ENCODE measurements around the gene CD48.
"Not testable (repeated sequence)": the region's sequence is repeated elsewhere in the genome, so short reads cannot be mapped to it uniquely, and the experiment has no call there.

Gene CD48

GRCh38 chr1:160713161-160713560 lies 1.5 kb upstream of the CD48 start:
- TF ChIP-seq POLR2A (IDR thresholded peaks at IDR 0.05; ENCODE audit: low read depth, low read length): no peak
- no peak for DNase-seq (ENCODE audit: insufficient read length, low spot score)
- no peak for FAIRE-seq

DNA sequence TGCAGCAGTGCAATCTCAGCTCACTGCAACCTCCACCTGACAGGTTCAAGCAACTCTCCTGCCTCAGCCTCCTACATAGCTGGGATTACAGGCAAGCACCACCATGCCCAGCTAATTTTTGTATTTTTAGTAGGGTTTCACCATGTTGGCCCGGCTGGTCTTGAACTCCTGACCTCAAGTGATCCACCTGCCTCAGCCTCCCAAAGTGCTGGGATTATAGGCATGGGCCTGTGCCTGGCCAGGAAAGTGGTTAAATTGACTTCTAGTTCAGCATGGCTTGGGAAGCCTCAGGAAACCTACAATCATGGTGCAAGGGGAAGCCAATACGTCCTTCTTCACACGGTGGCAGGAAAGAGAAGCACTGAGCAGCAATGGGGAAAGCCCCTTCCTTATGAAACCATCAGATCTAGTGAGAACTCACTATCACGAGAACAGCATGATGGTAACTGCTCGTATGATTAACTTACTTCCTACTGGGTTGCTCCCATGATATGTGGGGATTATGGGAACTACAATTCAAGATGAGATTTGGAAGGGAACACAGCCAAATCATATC lies 981 bp upstream of the CD48 start:
- DNase-seq (ENCODE audit: insufficient read length, low spot score); FAIRE-seq: not testable (repeated sequence)

DNA sequence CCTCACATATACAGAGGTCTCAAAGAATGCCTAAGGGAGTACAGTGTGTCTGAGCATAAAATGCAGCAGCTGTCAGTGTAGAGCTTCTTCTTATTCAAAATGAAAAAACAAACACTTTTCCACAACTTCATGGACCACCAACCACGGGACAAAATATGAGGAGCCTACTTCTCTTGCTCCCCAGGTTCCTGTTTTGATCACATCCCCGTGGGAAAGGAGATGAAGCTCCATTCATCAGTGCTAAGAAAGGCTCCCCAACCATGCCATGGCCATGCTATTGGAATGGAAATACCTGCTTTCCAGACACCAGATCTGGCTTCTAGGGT lies 383 bp downstream of the CD48 start:
- DNase-seq (ENCODE audit: insufficient read length, low spot score) (no peak), FAIRE-seq (no peak)
- TF ChIP-seq POLR2A (IDR thresholded peaks at IDR 0.05; ENCODE audit: low read depth, low read length): no peak

DNA sequence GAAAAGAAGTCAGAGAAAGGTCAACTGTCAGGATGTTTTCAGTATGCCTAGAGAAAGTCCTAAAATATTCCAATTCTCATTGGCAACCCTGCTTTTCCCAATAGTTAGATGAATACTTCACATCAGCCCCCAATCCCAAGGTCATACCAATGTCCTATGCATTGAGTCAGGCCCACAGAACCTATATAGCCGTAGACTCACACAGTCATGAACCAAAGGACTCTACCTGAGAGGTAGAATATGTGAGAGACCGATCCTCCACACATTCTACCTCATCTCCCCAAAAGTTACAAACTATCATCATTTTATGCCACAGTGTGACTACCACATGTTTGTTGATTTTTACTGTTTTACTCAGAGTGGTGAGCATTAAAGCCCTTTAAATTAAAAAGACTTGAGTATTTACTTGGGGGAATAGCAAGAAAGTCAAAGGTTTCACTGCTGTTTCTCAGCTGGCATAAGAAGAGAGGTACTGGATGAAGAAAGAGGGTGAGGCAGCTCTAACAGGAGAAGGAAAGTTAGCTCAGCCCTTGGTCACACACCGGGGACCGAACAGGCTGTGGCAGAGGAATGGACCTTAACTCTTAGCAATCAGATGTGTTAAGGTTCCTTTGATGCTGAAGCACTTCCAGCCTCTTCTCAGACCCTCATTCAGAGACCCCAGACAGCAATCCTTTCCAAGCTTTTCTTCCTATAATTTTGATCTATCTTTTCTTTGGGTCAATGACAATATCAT lies 937 bp downstream of the CD48 start:
- FAIRE-seq (no peak), DNase-seq (ENCODE audit: insufficient read length, low spot score) (no peak)
- TF ChIP-seq POLR2A (IDR thresholded peaks at IDR 0.05; ENCODE audit: low read depth, low read length): no peak

DNA sequence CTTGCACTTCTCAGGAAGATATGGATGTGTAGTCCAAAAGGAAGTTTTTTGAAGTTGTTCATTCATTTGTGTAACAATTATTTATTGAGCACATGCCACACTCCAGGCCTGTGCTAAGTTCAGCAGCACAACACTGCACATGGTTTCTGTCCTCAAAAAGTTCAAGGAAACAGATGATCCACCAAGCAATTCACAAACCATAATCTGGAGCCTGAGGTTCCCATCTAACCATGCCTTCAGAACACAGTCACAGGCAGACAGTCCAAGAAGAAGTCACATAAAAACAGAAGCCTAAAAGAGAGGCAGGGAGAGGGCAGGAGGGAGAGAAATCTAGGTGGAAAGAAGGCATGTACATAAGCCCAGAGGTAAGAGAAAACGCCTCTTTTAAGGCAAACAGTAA lies 1.9 kb downstream of the CD48 start:
- FAIRE-seq: no peak
- no peak for DNase-seq (ENCODE audit: insufficient read length, low spot score)
- no peak for TF ChIP-seq POLR2A (IDR thresholded peaks at IDR 0.05; ENCODE audit: low read depth, low read length)

- no peak for TF ChIP-seq POLR2A (IDR thresholded peaks at IDR 0.05; ENCODE audit: low read depth, low read length)
- FAIRE-seq: no peak
- no peak for DNase-seq (ENCODE audit: insufficient read length, low spot score)
Observed at GRCh38 chr1:160708801-160709200, 2.8 kb downstream of the CD48 start.

DNA sequence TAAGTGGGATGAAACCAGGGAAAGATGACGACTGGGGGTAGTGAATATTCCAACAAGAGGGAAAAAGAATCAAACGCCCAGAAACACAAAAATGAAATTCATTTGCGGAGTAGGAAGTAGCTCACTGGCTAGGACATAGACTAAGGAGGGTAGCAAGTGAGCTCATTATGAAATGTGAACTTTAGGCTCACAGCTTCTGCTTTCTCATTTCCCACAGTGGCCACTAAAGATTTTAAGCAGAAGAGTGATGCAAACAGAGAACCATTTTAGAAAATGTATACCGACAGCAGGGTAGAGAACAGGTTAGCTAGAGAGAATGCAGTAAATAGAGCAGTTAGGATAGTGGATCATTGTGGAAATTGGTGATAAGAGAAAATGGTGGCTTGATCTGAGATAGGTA lies 3.5 kb downstream of the CD48 start:
- no peak for DNase-seq (ENCODE audit: insufficient read length, low spot score)
- no peak for FAIRE-seq
- no peak for TF ChIP-seq POLR2A (IDR thresholded peaks at IDR 0.05; ENCODE audit: low read depth, low read length)

DNA sequence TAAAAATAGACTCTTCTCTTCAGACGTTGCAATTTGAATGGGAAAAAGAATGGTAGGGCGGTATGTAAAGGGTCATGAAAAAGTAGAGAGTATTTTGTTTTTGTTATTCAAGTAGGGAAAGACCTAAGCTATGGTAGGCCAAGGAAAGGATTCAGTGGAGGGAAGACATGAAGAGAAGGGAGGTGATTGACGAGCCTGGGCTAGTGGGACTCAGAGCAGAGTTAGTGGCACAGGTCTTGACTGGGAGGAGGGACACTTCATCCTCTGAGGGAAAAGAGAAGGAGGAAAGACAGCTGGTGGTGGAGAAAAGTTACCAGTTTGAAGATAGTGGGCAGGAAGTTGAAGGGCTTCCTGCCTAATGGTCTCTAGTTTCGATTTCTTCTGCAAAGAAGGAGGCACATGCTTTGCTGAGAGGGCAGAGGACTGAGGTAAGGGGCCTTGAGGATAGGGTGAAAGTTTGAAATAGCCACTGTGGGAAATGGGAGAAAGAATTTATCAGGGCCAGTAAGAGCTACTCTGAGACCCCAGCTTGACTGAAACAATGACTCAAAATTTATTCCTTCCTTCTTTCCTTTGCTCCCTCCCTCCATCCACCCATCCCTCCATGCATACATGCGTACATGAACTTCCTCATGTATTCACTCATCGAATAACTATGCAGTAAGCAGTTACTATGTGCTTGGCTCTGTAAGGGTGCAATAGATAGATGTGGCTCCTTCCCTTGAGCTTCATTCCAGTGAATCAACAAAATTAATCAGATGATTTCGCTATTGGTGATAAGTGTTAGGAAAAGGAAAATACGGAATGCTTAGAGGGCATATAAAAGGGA lies 4.2 kb downstream of the CD48 start:
- FAIRE-seq (no peak), DNase-seq (ENCODE audit: insufficient read length, low spot score) (no peak)

GRCh38 chr1:160706526-160707235 lies 4.9 kb downstream of the CD48 start:
- FAIRE-seq (no peak), DNase-seq (ENCODE audit: insufficient read length, low spot score) (no peak)
- TF ChIP-seq POLR2A (IDR thresholded peaks at IDR 0.05; ENCODE audit: low read depth, low read length): no peak

More for the DNA sequence above, 4.2 kb downstream of the CD48 start:
- TF ChIP-seq POLR2A (IDR thresholded peaks at IDR 0.05; ENCODE audit: low read depth, low read length): no peak

DNA sequence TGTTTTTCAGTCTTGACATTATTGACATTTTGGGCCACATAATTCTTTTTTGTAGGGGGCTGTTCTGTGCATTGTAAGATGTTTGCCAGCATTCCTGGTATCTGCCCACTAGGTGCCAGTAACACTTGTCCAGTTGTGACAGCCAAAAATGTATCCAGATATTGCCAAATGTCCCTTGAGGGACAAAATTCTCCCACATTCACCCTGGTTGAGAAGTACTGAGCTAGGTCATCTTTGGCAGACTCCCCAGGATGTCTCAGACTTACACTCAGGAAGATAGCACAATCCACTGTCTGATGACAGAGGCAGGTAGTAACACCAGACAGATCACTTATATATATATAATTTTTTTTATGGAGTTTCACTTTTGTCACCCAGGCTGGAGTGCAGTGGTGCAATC lies 5.9 kb downstream of the CD48 start:
- no peak for DNase-seq (ENCODE audit: insufficient read length, low spot score)
- FAIRE-seq: no peak
- TF ChIP-seq POLR2A (IDR thresholded peaks at IDR 0.05; ENCODE audit: low read depth, low read length): no peak

- DNase-seq (ENCODE audit: insufficient read length, low spot score); FAIRE-seq: not testable (repeated sequence)
Observed at GRCh38 chr1:160705212-160705621, 6.4 kb downstream of the CD48 start.

GRCh38 chr1:160704250-160704649 lies 7.4 kb downstream of the CD48 start:
- no peak for DNase-seq (ENCODE audit: insufficient read length, low spot score)
- FAIRE-seq: no peak

GRCh38 chr1:160702100-160702499 lies 9.5 kb downstream of the CD48 start:
- FAIRE-seq (no peak), DNase-seq (ENCODE audit: insufficient read length, low spot score) (no peak)
- no peak for TF ChIP-seq POLR2A (IDR thresholded peaks at IDR 0.05; ENCODE audit: low read depth, low read length)

More at GRCh38 chr1:160704250-160704649, 7.4 kb downstream of the CD48 start:
- no peak for TF ChIP-seq POLR2A (IDR thresholded peaks at IDR 0.05; ENCODE audit: low read depth, low read length)

GRCh38 chr1:160692390-160692789 lies 19.2 kb downstream of the CD48 start:
- FAIRE-seq; DNase-seq (ENCODE audit: insufficient read length, low spot score): not testable (repeated sequence)

Measured in H54 (cell line).